Epithelial cell of esophagus (primary cell): Measurements from ENCODE around the gene TPM3.

Experiments used
- DNase-seq: peaks from one replicate; pipeline ENCODE4 v3.0.0; 2010; ENCODE audit warnings: low read depth
- H3K4me3 ChIP-seq: 2 replicates; pipeline ENCODE4 v1.5.1; 2011; ENCODE audit warnings: mild to moderate bottlenecking, low read length, control low read depth
- CTCF ChIP-seq: IDR thresholded peaks from 2 replicates; pipeline ENCODE4 v1.5.1; 2011; ENCODE audit warnings: low read depth, mild to moderate bottlenecking, low read length, control low read depth, inconsistent platforms; ENCODE audit not compliant: insufficient read depth; ENCODE audit errors: missing control alignments

Gene TPM3

GRCh38 chr1:154220071-154220969, 28.4 kb upstream of the TPM3 start, which contains the start of gene UBAP2L:
Gene UBAP2L, plus strand, starts transcription at chr1:154220955. Its CDS starts 4,169 bp downstream, at chr1:154225124.
- no peak for TF ChIP-seq CTCF
- DNase-seq = peak; percentile 100
- H3K4me3 ChIP-seq = peak within 1 kb of the TSS; percentile 93

- DNase-seq = peak; percentile 33
- H3K4me3 ChIP-seq = peak overlapping the region; percentile 93
- no peak for TF ChIP-seq CTCF
Measured at GRCh38 chr1:154219541-154219940, 27.6 kb upstream of the TPM3 start.

- peak overlapping the region; percentile 93 for H3K4me3 ChIP-seq
- TF ChIP-seq CTCF = no peak
- no peak for DNase-seq
Measured at GRCh38 chr1:154218545-154218944, 26.6 kb upstream of the TPM3 start.

GRCh38 chr1:154213274-154213673, 21.4 kb upstream of the TPM3 start:
- no peak overlapping the region for H3K4me3 ChIP-seq
- no peak for TF ChIP-seq CTCF
- peak; percentile 69 for DNase-seq

- no peak for DNase-seq
- H3K4me3 ChIP-seq = no peak overlapping the region
- no peak for TF ChIP-seq CTCF
Measured at GRCh38 chr1:154212083-154212482, 20.2 kb upstream of the TPM3 start.

GRCh38 chr1:154208677-154209388, 16.9 kb upstream of the TPM3 start:
- H3K4me3 ChIP-seq = no peak overlapping the region
- TF ChIP-seq CTCF = no peak
- no peak for DNase-seq
